Ureter (tissue), 1 donor: Measurements from ENCODE around the gene SEC14L1. TPM values are rescaled to one million over a fixed set of nuclear protein-coding genes. Genes with fewer than 3 reads are reported as not detected.
"Not testable (repeated sequence)": the region's sequence is repeated elsewhere in the genome, so short reads cannot be mapped to it uniquely, and the experiment has no call there.

Experiments
- DNase-seq: peaks from one replicate; pipeline ENCODE4 v3.0.0-alpha.2; 2020; ENCODE audit warnings: low spot score
- total RNA-seq: library from RNA; stranded (reverse); gene quantifications from one replicate; pipeline ENCODE4 v1.2.4, GENCODE V29; 2023
- donor health status: DM: yes; HTN: yes; CAD: no.

The SEC14L1 gene
- total RNA-seq, 1 donor from 2014 or later, result 66.7 TPM

- DNase-seq, result no peak
Measured at GRCh38 chr17:77237232-77238008, 96.7 kb downstream of the SEC14L1 start.

DNA sequence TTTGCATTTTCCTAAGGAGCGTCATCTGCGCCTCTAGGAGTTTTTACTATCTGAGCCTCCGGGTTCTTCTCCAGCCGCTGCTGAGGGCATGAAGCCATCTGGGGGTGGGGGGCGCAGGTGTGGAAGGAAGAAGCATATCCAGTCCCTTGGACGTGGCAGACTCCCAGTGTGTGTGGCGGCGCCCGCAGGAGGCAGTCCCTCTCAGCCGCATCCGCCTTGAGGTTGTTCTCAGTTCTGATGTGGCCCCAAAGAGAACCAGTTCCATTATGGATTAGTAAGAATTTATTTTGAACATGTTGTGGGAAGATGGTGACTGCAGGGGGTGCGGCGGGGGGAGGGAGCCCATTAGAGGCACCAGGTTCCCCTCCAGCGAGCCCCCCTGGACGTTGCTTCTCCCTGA is 100.2 kb downstream of the SEC14L1 start:
- DNase-seq, result no peak

- no peak for DNase-seq
Measured at GRCh38 chr17:77242118-77242851, 101.5 kb downstream of the SEC14L1 start.

DNA sequence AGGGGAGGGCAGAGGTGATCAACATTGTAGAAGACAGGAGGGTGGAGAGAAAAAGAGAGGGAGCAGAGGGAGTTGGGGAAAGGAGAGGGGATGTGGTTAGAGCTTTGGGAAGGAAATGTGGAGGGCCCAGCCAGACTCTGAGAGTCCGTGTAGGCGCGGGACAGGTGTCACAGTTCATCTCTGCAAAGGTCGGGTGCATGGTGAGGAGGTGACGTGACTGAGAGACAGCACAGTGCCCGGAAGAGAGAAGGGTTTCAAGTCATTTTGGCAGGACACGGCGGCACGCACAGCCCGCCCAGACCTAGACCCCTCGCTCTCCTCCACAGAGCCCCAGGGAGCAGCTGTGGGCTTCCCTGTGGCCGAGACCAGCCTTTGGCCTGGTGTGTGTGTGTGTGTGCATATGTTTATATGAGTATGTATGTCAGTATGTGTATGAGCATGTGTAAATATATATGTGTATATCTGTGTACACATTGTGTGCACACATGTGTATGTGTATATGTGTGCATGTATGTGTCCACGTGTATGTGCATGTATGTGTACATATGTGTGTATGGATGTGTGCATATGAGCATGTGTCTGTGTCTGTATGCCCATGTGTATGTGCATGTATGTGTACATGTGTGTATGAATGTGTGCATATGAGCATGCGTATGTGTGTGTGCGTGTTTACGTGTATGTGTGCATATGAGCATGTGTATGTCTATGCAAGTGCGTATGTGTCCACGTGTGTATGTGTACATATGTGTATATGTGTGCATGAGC is 104.6 kb downstream of the SEC14L1 start:
- no peak for DNase-seq

GRCh38 chr17:77246110-77247047 is 105.6 kb downstream of the SEC14L1 start:
- no peak for DNase-seq

DNA sequence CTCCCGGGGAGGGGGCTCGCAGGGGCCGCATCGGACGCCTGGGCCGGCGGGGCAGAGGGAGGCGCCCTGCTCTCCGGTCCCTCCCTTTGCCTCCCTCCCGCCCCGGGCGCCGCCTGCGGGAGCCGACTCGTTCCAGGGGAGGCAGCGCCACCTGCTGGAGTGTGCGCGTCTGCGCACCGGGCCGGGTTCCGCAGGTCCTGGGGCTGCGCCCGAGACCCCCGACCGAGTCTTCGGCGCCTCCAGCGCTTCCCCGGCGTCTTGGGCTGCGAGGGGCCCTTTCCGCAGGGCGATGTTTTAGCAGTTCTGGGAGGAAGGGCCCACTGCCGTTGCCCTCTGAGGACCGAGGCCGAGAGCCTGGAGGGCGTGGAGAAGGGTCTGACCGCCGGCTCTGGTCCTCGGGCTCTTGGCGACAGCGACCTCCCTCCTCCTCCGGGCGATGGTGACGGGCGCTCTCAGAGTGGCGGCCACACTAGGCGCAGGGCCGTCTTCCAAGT is 106.3 kb downstream of the SEC14L1 start:
- DNase-seq, result peak; percentile 80

GRCh38 chr17:77247609-77248008 is 106.8 kb downstream of the SEC14L1 start:
- DNase-seq, result no peak

DNA sequence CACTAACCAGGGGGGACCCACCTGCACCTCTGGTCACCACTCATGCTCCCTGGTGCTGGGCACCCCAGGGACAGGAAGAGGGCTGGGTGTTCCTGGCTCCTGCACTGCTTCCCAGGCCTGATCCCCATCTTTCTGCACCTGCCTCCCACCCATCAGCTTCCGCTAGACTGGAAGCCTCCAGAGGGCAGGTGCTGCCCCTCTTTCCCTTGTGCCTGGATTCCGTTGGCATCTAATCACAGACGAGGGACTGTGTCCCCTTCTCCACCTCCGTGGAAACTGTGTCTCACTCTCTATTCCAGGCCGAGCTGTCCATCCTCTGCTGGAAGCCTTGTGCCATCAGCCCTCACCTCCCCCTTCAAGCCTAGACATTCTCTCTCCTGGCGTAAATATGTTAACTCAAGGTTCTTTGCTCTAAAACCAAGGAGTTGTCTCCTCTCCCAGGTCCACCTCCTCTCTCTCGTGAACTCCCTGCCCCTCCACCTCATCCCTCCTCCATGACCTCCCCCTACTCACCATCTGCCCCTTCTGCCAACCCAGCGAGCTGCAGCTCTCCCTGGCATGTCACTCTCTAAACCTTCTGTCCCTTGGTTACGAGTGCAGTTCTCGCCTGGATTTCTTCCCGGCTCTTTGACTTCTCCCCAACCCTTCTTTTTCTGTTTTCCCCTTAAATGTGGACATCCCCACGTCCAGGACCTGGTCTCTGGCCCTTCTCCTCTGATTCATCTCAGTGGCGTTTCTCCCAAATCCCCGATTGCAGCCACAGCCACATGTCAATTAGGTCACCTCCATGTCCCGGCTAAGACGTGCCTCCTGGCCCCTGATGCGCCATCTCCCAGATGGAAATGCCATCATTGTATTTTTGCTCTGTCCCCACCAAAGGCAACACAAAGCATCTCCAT is 107.7 kb downstream of the SEC14L1 start:
- DNase-seq, result no peak

GRCh38 chr17:77251622-77252183 is 110.9 kb downstream of the SEC14L1 start:
- DNase-seq, result no peak

DNA sequence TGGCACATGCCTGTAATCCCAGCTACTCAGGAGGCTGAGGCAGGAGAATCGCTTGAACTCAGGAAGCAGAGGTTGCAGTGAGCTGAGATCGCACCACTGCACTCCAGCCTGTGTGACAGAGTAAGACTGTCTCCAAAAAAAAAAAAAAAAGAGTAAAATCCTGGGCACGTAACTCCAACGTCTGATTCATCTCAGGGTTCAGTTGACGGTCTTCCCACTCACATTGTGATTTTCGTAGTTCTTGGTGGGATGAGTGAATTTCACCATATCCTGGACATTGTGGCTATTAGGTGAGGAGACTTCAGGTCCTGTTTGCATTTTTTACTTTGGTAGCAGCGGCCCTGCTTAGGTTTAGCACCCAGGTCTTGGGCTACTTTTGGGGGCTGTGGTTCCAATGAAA is 111.5 kb downstream of the SEC14L1 start:
- DNase-seq, result not testable (repeated sequence)

GRCh38 chr17:77253611-77254051 is 112.9 kb downstream of the SEC14L1 start:
- DNase-seq, result no peak

DNA sequence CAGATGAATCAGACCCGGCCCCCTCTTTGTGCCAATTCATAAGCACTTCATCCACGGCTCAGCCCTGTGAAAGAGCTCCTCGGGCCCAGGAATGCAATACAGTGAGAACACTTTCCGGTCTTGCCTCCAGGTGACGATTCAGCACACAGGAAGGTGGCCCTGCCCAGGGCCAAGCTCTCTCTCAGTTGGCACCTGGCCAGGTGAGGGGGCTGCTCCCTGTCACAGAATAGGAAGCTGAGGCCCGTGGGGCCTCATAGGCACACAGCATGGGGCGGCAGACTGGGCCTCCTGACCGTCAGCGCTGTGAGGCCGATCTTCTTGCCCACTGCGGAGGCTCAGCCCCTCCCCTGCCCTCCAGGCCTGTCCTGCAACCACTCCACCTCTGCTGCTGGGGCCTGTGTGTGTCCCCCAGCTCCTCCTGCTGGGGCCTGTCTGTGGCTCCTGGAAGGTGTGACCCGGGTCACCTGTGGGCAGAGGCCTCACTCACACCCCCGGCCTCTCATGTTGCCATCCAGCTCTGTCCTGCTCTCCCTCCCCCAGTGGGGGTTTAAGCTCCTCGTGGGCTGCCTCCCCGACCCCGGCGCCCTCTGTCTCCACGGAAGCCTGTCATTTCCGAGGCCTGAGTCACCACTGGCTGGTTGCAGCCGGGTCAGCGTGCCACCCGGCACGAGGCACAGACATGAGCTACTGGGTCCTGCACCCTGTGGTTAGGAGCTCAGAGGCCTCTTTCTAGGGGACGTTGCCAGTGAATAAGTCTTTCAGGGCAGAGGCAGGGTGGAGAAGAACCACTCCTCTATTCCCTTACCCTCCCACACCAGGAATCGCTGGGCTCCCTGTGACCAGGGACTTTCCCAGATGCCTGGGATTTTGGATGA is 114.4 kb downstream of the SEC14L1 start:
- DNase-seq, result peak; percentile 80

- not testable (repeated sequence) for DNase-seq
Measured at GRCh38 chr17:77255970-77256369, 115.2 kb downstream of the SEC14L1 start.

DNA sequence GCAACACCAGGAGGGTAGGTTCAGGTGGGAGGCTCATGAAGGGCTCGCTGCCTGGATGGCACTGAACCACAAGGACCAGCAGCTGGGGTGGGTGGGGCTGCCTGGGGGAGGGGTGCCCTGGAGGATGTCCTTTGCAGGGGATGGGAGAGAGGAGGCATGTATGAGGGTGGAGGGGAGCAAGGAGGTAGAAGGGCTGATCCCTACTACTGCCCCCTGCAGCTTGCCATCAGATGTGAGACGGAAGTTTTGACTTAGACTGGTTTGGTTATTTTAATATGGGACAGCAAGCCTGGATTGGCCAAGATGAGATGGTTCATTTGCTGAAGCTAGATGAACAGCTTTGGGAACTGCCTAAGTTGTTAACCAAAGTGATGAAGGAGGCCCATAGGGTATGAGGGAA is 115.9 kb downstream of the SEC14L1 start:
- no peak for DNase-seq

- no peak for DNase-seq
Measured at GRCh38 chr17:77257169-77257568, 116.4 kb downstream of the SEC14L1 start.

GRCh38 chr17:77257596-77258458 is 117.1 kb downstream of the SEC14L1 start:
- DNase-seq, result no peak

DNA sequence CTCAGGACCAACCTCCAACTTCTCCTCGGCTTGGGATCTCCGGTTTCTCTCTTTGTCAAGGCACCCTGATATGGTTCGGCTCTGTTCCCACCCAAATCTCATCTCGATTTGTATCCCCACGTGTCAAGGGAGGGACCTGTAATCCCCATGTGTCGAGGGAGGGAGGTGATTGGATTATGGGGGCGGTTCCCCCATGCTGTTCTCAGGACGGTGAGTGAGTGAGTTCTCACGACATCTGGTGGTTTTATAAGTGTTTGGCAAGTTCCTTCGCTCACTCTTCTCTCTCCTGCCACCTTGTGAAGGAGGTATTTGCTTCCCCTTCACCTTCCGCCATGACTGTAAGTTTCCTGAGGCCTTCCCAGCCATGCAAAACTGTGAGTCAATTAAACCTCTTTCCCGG is 117.9 kb downstream of the SEC14L1 start:
- no peak for DNase-seq
